IMR-90 (cell line): ENCODE results near the gene ZW10. TPM values are rescaled to one million over a fixed set of nuclear protein-coding genes. Genes with fewer than 3 reads are reported as not detected.
A peak's percentile ranks its signal among the peaks of the same experiment; 100 is the strongest.

Experiments
- ATAC-seq: fragments of 200-7000 bp; cut with Tn5 transposase; 2 replicates; pipeline ENCODE4 v1.9.1; 2020; ENCODE audit warnings: low read depth, mild to moderate bottlenecking, moderate library complexity
- BruUV-seq: library from RNA; stranded (reverse); fragments of 400-500 nt; replicated peaks from 2 replicates; lab custom pipeline; 2021; lab: Mats Ljungman, UMichigan
- CTCF ChIA-PET: fragments of 300-600 bp; formaldehyde crosslinking; extraction: SDS; loops from one replicate; lab custom pipeline; 2021; ENCODE audit warnings: antibody characterized with exemption; lab: Yijun Ruan, JAX
- POLR2A ChIA-PET: fragments of 300-600 bp; sonication (Branson Sonifier 250); formaldehyde crosslinking; loops from one replicate; lab custom pipeline; 2022; ENCODE audit warnings: antibody characterized with exemption; ENCODE audit not compliant: unreplicated experiment; lab: Charles Lee
- DNase-seq: peaks from one replicate; pipeline ENCODE4 v3.0.0; 2013
- H2AFZ ChIP-seq: replicated peaks from 2 replicates; pipeline ENCODE3; 2013; ENCODE audit warnings: low read length, mild to moderate bottlenecking; ENCODE audit not compliant: poor library complexity
- H2AK5ac ChIP-seq: 2 replicates; pipeline ENCODE4 v1.6.1; 2013; ENCODE audit warnings: low read depth, low read length, inconsistent platforms
- H2AK9ac ChIP-seq: replicated peaks from 2 replicates; pipeline ENCODE3; 2013; ENCODE audit warnings: mild to moderate bottlenecking, low read depth, low read length, moderate library complexity; ENCODE audit not compliant: poor library complexity
- H2BK120ac ChIP-seq: 2 replicates; pipeline ENCODE4 v1.6.1; 2013; ENCODE audit warnings: low read depth, low read length, inconsistent platforms
- H2BK15ac ChIP-seq: 3 replicates; pipeline ENCODE4 v1.6.1; 2013; ENCODE audit warnings: low read depth, low read length, inconsistent platforms
- H2BK20ac ChIP-seq: 2 replicates; pipeline ENCODE4 v1.6.1; 2013; ENCODE audit warnings: low read depth, mild to moderate bottlenecking, inconsistent platforms, low read length, moderate library complexity
- H2BK5ac ChIP-seq: 2 replicates; pipeline ENCODE4 v1.6.1; 2013; ENCODE audit warnings: mild to moderate bottlenecking, low read depth, low read length, inconsistent platforms; ENCODE audit not compliant: poor library complexity, severe bottlenecking
- H3K14ac ChIP-seq: replicated peaks from 2 replicates; pipeline ENCODE4 v1.6.1; 2013; ENCODE audit warnings: low read depth, low read length, inconsistent platforms
- H3K18ac ChIP-seq: 2 replicates; pipeline ENCODE4 v1.6.1; 2013; ENCODE audit warnings: low read depth, low read length, control low read depth
- H3K23ac ChIP-seq: 2 replicates; pipeline ENCODE4 v1.6.1; 2013; ENCODE audit warnings: low read depth, low read length, inconsistent platforms
- H3K27ac ChIP-seq: 2 replicates; pipeline ENCODE4 v1.5.1; 2013; ENCODE audit warnings: mild to moderate bottlenecking, control low read depth, low read length; ENCODE audit not compliant: insufficient read depth
- H3K27me3 ChIP-seq: 2 replicates; pipeline ENCODE4 v1.6.1; 2013; ENCODE audit warnings: low read length; ENCODE audit not compliant: control insufficient read depth, insufficient read depth
- H3K36me3 ChIP-seq: 2 replicates; pipeline ENCODE4 v1.6.1; 2013; ENCODE audit warnings: low read length, mixed read lengths; ENCODE audit not compliant: control insufficient read depth, insufficient read depth
- H3K4ac ChIP-seq: 2 replicates; pipeline ENCODE4 v1.6.1; 2013; ENCODE audit warnings: low read depth, low read length, inconsistent platforms
- H3K4me1 ChIP-seq: 2 replicates; pipeline ENCODE4 v1.6.1; 2013; ENCODE audit warnings: low read length, mixed read lengths; ENCODE audit not compliant: control insufficient read depth, insufficient read depth
- H3K4me2 ChIP-seq: 2 replicates; pipeline ENCODE4 v1.6.1; 2013; ENCODE audit warnings: low read depth, mild to moderate bottlenecking, control low read depth, low read length, moderate library complexity
- H3K4me3 ChIP-seq: 2 replicates; pipeline ENCODE4 v1.5.1; 2013; ENCODE audit warnings: low read depth, mild to moderate bottlenecking, control low read depth, low read length, moderate library complexity; ENCODE audit not compliant: insufficient read depth
- H3K56ac ChIP-seq: 2 replicates; pipeline ENCODE4 v1.6.1; 2013; ENCODE audit warnings: low read length, inconsistent platforms; ENCODE audit not compliant: insufficient read depth; ENCODE audit errors: extremely low read depth
- H3K79me1 ChIP-seq, 2 experiments: 2 replicates each; pipeline ENCODE4 v1.6.1; 2013; ENCODE audit warnings: low read length in 2 of 2, inconsistent platforms in 1 of 2, low read depth in 1 of 2
- H3K9ac ChIP-seq: 2 replicates; pipeline ENCODE4 v1.6.1; 2013; ENCODE audit warnings: low read depth, low read length, control low read depth
- H3K9me1 ChIP-seq: 2 replicates; pipeline ENCODE4 v1.6.1; 2013; ENCODE audit warnings: low read length, inconsistent platforms; ENCODE audit not compliant: insufficient read depth
- H3K9me3 ChIP-seq: 2 replicates; pipeline ENCODE4 v1.6.1; 2013; ENCODE audit warnings: low read length; ENCODE audit not compliant: control insufficient read depth, insufficient read depth
- H4K20me1 ChIP-seq: 2 replicates; pipeline ENCODE4 v1.6.1; 2013; ENCODE audit warnings: low read length, inconsistent platforms; ENCODE audit not compliant: insufficient read depth
- H4K5ac ChIP-seq: 2 replicates; pipeline ENCODE4 v1.6.1; 2013; ENCODE audit warnings: mild to moderate bottlenecking, low read depth, low read length, control low read depth
- H4K8ac ChIP-seq, 2 experiments: 2 replicates each; pipeline ENCODE4 v1.6.1; 2013; ENCODE audit warnings: low read depth in 2 of 2, low read length in 2 of 2, control low read depth in 1 of 2, inconsistent platforms in 1 of 2
- H4K91ac ChIP-seq: 2 replicates; pipeline ENCODE4 v1.6.1; 2013; ENCODE audit warnings: low read depth, low read length, inconsistent platforms; ENCODE audit not compliant: insufficient read depth
- CEBPB ChIP-seq: IDR thresholded peaks from 2 replicates; pipeline ENCODE4 v1.6.1; 2012; ENCODE audit warnings: low read depth, low read length, improper control_type of control experiment
- ELK1 ChIP-seq: fragments of 150-350 bp; IDR thresholded peaks from 2 replicates; pipeline ENCODE4 v1.6.1; 2016; ENCODE audit warnings: low read depth, mild to moderate bottlenecking, low read length, moderate library complexity, borderline replicate concordance
- MAFK ChIP-seq: IDR thresholded peaks from 2 replicates; pipeline ENCODE4 v1.6.1; 2012; ENCODE audit warnings: low read depth, low read length, improper control_type of control experiment
- MAZ ChIP-seq: IDR thresholded peaks from 2 replicates; pipeline ENCODE4 v1.6.1; 2012; ENCODE audit warnings: low read depth, mild to moderate bottlenecking, low read length, improper control_type of control experiment, moderate library complexity, borderline replicate concordance
- RAD21 ChIP-seq: IDR thresholded peaks from 2 replicates; pipeline ENCODE4 v1.6.1; 2012; ENCODE audit warnings: low read length, improper control_type of control experiment
- RFX5 ChIP-seq: IDR thresholded peaks from 2 replicates; pipeline ENCODE4 v1.8.0; 2012; ENCODE audit warnings: low read depth, mild to moderate bottlenecking, low read length, moderate library complexity
- WGBS, 2 experiments: methylation state at CpG; one replicate each; pipeline versions ENCODE4 v1.1.5 to v1.1.7; 2013; ENCODE audit warnings: missing lambda C conversion rate in 2 of 2; ENCODE audit not compliant: insufficient read length in 1 of 2; ENCODE audit errors: extremely low coverage in 2 of 2; 5-methylcytosine and 5-hydroxymethylcytosine counted together
- dilution Hi-C: fragments of 300-500 bp; cut with HindIII; formaldehyde crosslinking; loops from one replicate; pipeline ENCODE4 v1.14.3; 2018; ENCODE audit warnings: low sequenced_read_pairs; ENCODE audit not compliant: unreplicated experiment
- in situ Hi-C: fragments of 300-500 bp; cut with MboI; formaldehyde crosslinking; loops from 3 replicates; pipeline ENCODE4 v1.14.3; 2019; ENCODE audit warnings: low sequenced_read_pairs, inconsistent platforms, mixed read lengths
- intact Hi-C: fragments of 100-400 bp; cut with micrococcal nuclease; formaldehyde crosslinking; loops from 2 replicates; pipeline ENCODE4 v1.10.0; 2022
- polyA plus RNA-seq, 3 experiments: library from polyadenylated mRNA; depleted of rRNA; stranded (reverse); fragments of >200 nt; gene quantifications; 2 replicates each; pipeline ENCODE4 v1.2.3, GENCODE V29; 2012; ENCODE audit warnings: low replicate concordance in 1 of 3
- total RNA-seq: library from RNA; depleted of rRNA; stranded (reverse); fragments of >200 nt; gene quantifications from 2 replicates; pipeline ENCODE4 v1.2.3, GENCODE V29; 2012

Gene ZW10
- total and polyA plus RNA-seq, 2 of the 4 experiments (the other 2 are of a cell fraction), result 10.3 to 30.6 TPM

- no peak overlapping the region for H3K56ac ChIP-seq
- H3K9me1 ChIP-seq, result no peaks in the 10 kb centered on the region
- no peak overlapping the region for H2AK5ac ChIP-seq
- intact Hi-C loops, result no loop called here
- TF ChIP-seq RFX5 (no peak), MAFK (no peak), RAD21 (no peak), MAZ (no peak), ELK1 (no peak), CEBPB (peak; percentile 15; the same call in 1 of the 2 replicates)
- no peaks in the 10 kb centered on the region for H3K4me1 ChIP-seq
- no peak overlapping the region for H2AFZ ChIP-seq
- H3K79me1 ChIP-seq, result peaks cover 0 to 3% of the 10 kb centered on the region in 2 experiments; a peak in 1 of 4 replicates
- no peak overlapping the region for H4K91ac ChIP-seq
- H2AK9ac ChIP-seq, result no peak overlapping the region
- H4K8ac ChIP-seq, result no peak overlapping the region
- H2BK20ac ChIP-seq, result no peak overlapping the region
- ATAC-seq (no peak), DNase-seq (no peak)
- H4K5ac ChIP-seq, result no peak overlapping the region
- no peak overlapping the region for H3K23ac ChIP-seq
- BruUV-seq, result no TSS peak
- ChIA-PET POLR2A (no interaction called here), CTCF (no interaction called here)
- no peak overlapping the region for H3K14ac ChIP-seq
- H3K4ac ChIP-seq, result no peak overlapping the region
- no peak overlapping the region for H2BK120ac ChIP-seq
- H3K4me2 ChIP-seq, result no peak overlapping the region
- dilution Hi-C loops, result no loop called here
- H4K20me1 ChIP-seq, result no peaks in the 10 kb centered on the region
- H3K4me3 ChIP-seq, result no peak overlapping the region
- H3K27ac ChIP-seq, result no peak overlapping the region
- in situ Hi-C loops, result no loop called here
- H3K27me3 ChIP-seq, result no peaks in the 10 kb centered on the region
- no CpG with 5 or more reads among the region's 3 CpGs for WGBS, 2 experiments
- H2BK15ac ChIP-seq, result no peak overlapping the region
- H3K18ac ChIP-seq, result no peak overlapping the region
- H3K9ac ChIP-seq, result no peak overlapping the region
- H2BK5ac ChIP-seq, result no peak overlapping the region
- peaks cover 21% of the 10 kb centered on the region for H3K36me3 ChIP-seq
- H3K9me3 ChIP-seq, result no peaks in the 10 kb centered on the region
These were observed 20.6 kb downstream of the ZW10 start for GRCh38 chr11:113752932-113753331.
